NCI-H510A treated with DMSO at 0.1 percent for 48 hours (cell line): ENCODE measurements around the gene LCP1.

Experiments used
- DNase-seq: peaks from one replicate; lab custom pipeline; 2025; lab: John Stamatoyannopoulos, UW

Gene LCP1

GRCh38 chr13:46100191-46100815 is 81.7 kb downstream of the LCP1 start:
- no peak for DNase-seq

GRCh38 chr13:46097663-46098062 is 84.3 kb downstream of the LCP1 start:
- no peak for DNase-seq

GRCh38 chr13:46097015-46097414 is 85.0 kb downstream of the LCP1 start:
- DNase-seq = peak; percentile 15

- no peak for DNase-seq
Observed at GRCh38 chr13:46094478-46094877, 87.5 kb downstream of the LCP1 start.

- DNase-seq = no peak
Observed at GRCh38 chr13:46088821-46089562, 93.0 kb downstream of the LCP1 start.

GRCh38 chr13:46087481-46087880 is 94.5 kb downstream of the LCP1 start:
- no peak for DNase-seq

DNA sequence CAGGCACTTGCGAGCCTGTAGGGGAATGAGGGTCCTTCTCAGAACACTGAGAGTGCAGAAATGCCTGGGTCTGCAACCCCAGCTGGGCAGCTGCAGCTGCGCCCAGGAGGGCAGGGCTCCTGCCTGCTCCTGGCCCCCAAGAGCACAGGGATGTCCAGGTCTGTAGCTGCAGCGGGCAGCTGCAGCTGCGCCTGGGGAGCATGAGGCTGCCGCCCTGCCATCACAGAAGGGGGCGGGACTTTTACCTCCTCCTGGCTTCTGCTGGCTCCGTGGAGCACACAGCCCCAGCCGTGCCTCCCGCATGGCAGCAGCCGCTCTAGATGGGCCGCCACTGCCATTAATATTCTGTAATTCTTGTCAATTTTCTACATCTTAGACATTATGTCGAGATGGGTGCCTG is 95.0 kb downstream of the LCP1 start:
- DNase-seq = no peak

GRCh38 chr13:46086421-46086922 is 95.5 kb downstream of the LCP1 start:
- DNase-seq = no peak

DNA sequence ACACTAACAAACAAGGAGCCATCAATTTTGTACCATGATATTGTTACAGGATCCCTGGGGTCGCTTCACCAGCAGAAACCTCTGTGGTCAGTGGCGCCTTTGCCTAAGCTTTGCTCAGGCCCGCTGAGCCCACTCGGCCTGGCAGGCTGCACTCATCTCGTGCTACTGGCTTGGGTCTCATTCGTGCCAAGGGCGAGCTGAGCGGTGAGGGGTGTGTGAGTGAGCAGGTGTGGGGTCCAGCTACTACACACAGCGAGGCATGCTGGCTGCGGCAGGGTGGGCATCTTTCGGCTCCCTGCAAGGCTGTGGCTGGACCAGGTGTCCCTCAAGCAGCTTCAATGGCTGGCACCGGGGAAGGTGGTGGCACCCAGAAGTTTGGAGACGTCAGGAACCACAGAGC is 96.2 kb downstream of the LCP1 start:
- DNase-seq = no peak

DNA sequence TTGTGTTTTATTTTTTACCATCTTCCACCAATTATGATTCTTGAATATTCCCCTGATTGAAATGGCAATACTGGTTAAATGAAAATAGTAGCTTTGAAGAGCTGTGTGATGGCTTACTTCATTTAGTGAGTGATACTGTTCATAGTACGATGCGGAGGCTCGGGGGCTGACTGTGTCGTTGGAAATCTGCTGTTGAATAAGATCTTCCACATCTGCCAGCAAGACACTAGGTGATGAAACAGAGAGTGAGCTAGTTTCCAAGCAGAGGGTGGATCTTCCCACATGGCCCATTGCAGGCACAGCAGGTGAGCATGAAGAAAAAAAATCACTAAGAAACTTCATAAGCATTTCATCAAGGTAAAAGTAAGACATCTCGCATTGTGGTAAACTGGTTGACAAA is 99.7 kb downstream of the LCP1 start:
- no peak for DNase-seq

DNA sequence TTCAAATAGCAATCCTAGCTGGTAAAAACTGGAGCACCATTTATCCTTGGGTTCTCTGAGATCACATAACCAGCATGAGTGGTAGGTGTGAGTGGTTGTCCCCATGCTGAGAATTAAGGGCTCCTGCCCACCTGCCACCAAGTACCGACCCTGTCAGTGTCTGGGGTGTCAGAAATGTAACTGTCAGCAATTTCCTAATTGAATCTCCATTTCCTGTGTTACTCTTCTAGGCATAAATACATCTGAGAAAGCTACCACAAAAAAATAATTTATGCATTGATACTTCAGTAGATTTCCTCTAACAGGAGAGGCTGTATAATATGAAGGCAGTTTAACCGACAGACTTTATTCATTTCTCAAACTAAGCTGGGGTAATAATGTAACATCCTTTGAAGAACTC is 102.2 kb downstream of the LCP1 start:
- DNase-seq = no peak

DNA sequence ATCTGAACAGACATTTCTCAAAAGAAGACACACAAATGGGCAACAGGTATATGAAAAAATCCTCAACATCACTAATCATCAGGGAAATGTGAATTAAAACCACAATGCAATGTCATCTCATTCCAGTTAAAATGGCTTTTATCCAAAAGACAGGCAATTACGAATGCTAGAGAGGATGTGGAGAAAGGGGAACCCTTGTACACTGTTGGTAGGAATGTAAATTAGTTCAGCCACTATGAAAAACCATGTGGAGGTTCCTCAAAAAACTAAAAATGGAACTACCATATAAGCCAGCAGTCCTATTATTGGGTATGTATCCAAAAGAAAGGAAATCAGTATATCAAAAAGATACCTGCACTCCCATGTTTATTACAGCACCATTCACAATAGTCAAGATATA is 104.7 kb downstream of the LCP1 start:
- no peak for DNase-seq

- DNase-seq = no peak
Observed at GRCh38 chr13:46076827-46077226, 105.2 kb downstream of the LCP1 start.
